Gastroesophageal sphincter (tissue), 3 donors: Measurements from ENCODE around the gene NUP93.

ENCODE experiments used
- POLR2A ChIP-seq, 2 donors: fragments of 450-650 bp; IDR thresholded peaks; one replicate each; pipeline ENCODE4 v1.6.1; 2017; ENCODE audit warnings: antibody characterized with exemption in 2 of 2, mild to moderate bottlenecking in 2 of 2, moderate library complexity in 1 of 2
- POLR2AphosphoS5 ChIP-seq: sonication (generic); formaldehyde crosslinking; IDR thresholded peaks from one replicate; pipeline ENCODE4 v1.6.1; 2017; ENCODE audit warnings: antibody characterized with exemption
- TF ChIP-seq, protein P1 (sequence below), 4 experiments: fragments of 200-600 bp in 2 of 4; fragments of 450-650 bp in 2 of 4; sonication (generic) in 1 of 4; IDR thresholded peaks; one replicate each; pipeline ENCODE4 v1.5.1; 2017 to 2019; ENCODE audit warnings: antibody characterized with exemption in 4 of 4, mild to moderate bottlenecking in 2 of 4, moderate library complexity in 2 of 4

GRCh38 chr16:56828647-56829046 lies 98.7 kb downstream of the NUP93 start:
- no peak for TF ChIP-seq POLR2AphosphoS5
- TF ChIP-seq, protein P1, sequence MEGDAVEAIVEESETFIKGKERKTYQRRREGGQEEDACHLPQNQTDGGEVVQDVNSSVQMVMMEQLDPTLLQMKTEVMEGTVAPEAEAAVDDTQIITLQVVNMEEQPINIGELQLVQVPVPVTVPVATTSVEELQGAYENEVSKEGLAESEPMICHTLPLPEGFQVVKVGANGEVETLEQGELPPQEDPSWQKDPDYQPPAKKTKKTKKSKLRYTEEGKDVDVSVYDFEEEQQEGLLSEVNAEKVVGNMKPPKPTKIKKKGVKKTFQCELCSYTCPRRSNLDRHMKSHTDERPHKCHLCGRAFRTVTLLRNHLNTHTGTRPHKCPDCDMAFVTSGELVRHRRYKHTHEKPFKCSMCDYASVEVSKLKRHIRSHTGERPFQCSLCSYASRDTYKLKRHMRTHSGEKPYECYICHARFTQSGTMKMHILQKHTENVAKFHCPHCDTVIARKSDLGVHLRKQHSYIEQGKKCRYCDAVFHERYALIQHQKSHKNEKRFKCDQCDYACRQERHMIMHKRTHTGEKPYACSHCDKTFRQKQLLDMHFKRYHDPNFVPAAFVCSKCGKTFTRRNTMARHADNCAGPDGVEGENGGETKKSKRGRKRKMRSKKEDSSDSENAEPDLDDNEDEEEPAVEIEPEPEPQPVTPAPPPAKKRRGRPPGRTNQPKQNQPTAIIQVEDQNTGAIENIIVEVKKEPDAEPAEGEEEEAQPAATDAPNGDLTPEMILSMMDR (IDR thresholded peaks at IDR 0.05), result no peak
- TF ChIP-seq POLR2A (IDR thresholded peaks at IDR 0.05), result no peak
